WERI-Rb-1 (cell line): ENCODE results near the gene DST.

Experiments used
- DNase-seq: peaks from one replicate; pipeline ENCODE4 v3.0.0-alpha.2; 2020
- H3K27ac ChIP-seq: fragments of 250-450 bp; sonication (Bioruptor Pico); 2 replicates; pipeline ENCODE4 v1.5.1; 2020; ENCODE audit warnings: mild to moderate bottlenecking, moderate library complexity
- H3K27me3 ChIP-seq: fragments of 250-450 bp; sonication (Bioruptor Pico); 2 replicates; pipeline ENCODE4 v1.5.1; 2021; ENCODE audit warnings: mild to moderate bottlenecking, low read depth, moderate library complexity; ENCODE audit not compliant: insufficient read depth, severe bottlenecking
- H3K36me3 ChIP-seq: fragments of 250-450 bp; sonication (Bioruptor Pico); 2 replicates; pipeline ENCODE4 v1.5.1; 2020; ENCODE audit warnings: mild to moderate bottlenecking, moderate library complexity
- H3K4me3 ChIP-seq: 2 replicates; pipeline ENCODE4 v1.5.1; 2011; ENCODE audit warnings: low read depth, mild to moderate bottlenecking, control low read depth, low read length
- H3K9me3 ChIP-seq: fragments of 250-450 bp; sonication (Bioruptor Pico); 2 replicates; pipeline ENCODE4 v1.5.1; 2021; ENCODE audit warnings: mild to moderate bottlenecking, moderate library complexity; ENCODE audit not compliant: severe bottlenecking
- CTCF ChIP-seq: IDR thresholded peaks from 2 replicates; pipeline ENCODE4 v1.5.1; 2011; ENCODE audit warnings: low read depth, mild to moderate bottlenecking, control low read depth, inconsistent platforms, low read length

The DST gene

GRCh38 chr6:56647172-56647762 is 4.6 kb upstream of the DST start:
- no peak overlapping the region for H3K27ac ChIP-seq
- H3K36me3 ChIP-seq, result peaks cover 52% of the 10 kb centered on the region
- H3K9me3 ChIP-seq, result no peaks in the 10 kb centered on the region
- TF ChIP-seq CTCF, result no peak
- no peak overlapping the region for H3K4me3 ChIP-seq
- DNase-seq, result no peak
- no peaks in the 10 kb centered on the region for H3K27me3 ChIP-seq

GRCh38 chr6:56644366-56644765 is 1.7 kb upstream of the DST start:
- no peak for TF ChIP-seq CTCF
- H3K9me3 ChIP-seq, result no peaks in the 10 kb centered on the region

GRCh38 chr6:56643379-56644089 is 845 bp upstream of the DST start:
- no peak for TF ChIP-seq CTCF
- Histone ChIP-seq H3K27me3 (no peaks in the 10 kb centered on the region), H3K27ac (no peak overlapping the region), H3K4me3 (no peak overlapping the region), H3K36me3 (peaks cover 57% of the 10 kb centered on the region), H3K9me3 (no peaks in the 10 kb centered on the region)
- no peak for DNase-seq

More at GRCh38 chr6:56644366-56644765, 1.7 kb upstream of the DST start:
- Histone ChIP-seq H3K36me3 (peaks cover 60% of the 10 kb centered on the region), H3K27me3 (no peaks in the 10 kb centered on the region), H3K4me3 (no peak overlapping the region), H3K27ac (no peak overlapping the region)
- DNase-seq, result no peak

GRCh38 chr6:56640374-56640773 is 2.3 kb downstream of the DST start:
- DNase-seq, result peak; percentile 32
- peaks cover 48% of the 10 kb centered on the region for H3K36me3 ChIP-seq
- H3K27ac ChIP-seq, result no peak overlapping the region
- H3K27me3 ChIP-seq, result no peaks in the 10 kb centered on the region
- no peak overlapping the region for H3K4me3 ChIP-seq
- no peak for TF ChIP-seq CTCF
- no peaks in the 10 kb centered on the region for H3K9me3 ChIP-seq

GRCh38 chr6:56638760-56639159 is 3.9 kb downstream of the DST start:
- Histone ChIP-seq H3K9me3 (no peaks in the 10 kb centered on the region), H3K27me3 (no peaks in the 10 kb centered on the region), H3K27ac (no peak overlapping the region), H3K4me3 (no peak overlapping the region), H3K36me3 (peaks cover 48% of the 10 kb centered on the region)
- TF ChIP-seq CTCF, result no peak
- DNase-seq, result no peak
